ENCODE measurements around the gene WSCD2. TPM values are rescaled to one million over a fixed set of nuclear protein-coding genes. Genes with fewer than 3 reads are reported as not detected.
A peak's percentile ranks its signal among the peaks of the same experiment; 100 is the strongest.

Gene WSCD2
- total and polyA plus RNA-seq, 7 donors: 0.32 to 10.5 (median 2.6) TPM; not detected in 2

DNA sequence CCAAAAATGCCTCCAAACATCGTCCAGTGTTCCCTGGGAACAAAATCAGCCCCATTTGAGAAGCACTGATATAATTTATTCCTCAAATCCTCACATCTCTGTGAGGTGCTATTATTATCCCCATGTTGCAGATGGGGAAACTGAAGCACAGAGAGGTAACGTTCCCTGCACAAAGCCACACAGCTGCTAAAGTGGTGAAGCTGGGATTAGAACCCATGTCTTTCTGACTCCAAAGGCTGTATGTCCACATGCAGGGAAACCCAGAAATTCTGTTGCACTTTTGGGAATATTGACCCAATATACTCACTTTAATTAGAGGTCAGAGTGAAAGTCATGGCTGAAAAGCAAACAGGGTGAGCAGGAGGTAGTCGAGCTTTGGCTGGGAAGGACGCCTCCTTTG, 19.1 kb upstream of the WSCD2 start:
- DNase-seq: no peak
- Histone ChIP-seq H3K4me1 (peaks cover 0 to 31% (median 25%) of the 10 kb centered on the region in 4 donors), H3K36me3 (no peaks in the 10 kb centered on the region), H3K27ac (no peak overlapping the region), H3K4me3 (no peak overlapping the region), H3K27me3 (no peaks in the 10 kb centered on the region), H3K9me3 (no peaks in the 10 kb centered on the region)
- 52 to 55% methylated on average over 4 of the region's 4 CpGs for WGBS, 2 donors
- TF ChIP-seq POLR2AphosphoS5 (IDR thresholded peaks at IDR 0.05): no peak
- no peak for TF ChIP-seq EP300 (IDR thresholded peaks at IDR 0.05)
- TF ChIP-seq, protein P1, sequence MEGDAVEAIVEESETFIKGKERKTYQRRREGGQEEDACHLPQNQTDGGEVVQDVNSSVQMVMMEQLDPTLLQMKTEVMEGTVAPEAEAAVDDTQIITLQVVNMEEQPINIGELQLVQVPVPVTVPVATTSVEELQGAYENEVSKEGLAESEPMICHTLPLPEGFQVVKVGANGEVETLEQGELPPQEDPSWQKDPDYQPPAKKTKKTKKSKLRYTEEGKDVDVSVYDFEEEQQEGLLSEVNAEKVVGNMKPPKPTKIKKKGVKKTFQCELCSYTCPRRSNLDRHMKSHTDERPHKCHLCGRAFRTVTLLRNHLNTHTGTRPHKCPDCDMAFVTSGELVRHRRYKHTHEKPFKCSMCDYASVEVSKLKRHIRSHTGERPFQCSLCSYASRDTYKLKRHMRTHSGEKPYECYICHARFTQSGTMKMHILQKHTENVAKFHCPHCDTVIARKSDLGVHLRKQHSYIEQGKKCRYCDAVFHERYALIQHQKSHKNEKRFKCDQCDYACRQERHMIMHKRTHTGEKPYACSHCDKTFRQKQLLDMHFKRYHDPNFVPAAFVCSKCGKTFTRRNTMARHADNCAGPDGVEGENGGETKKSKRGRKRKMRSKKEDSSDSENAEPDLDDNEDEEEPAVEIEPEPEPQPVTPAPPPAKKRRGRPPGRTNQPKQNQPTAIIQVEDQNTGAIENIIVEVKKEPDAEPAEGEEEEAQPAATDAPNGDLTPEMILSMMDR (IDR thresholded peaks at IDR 0.05): no peak
- no peak for TF ChIP-seq POLR2A (IDR thresholded peaks at IDR 0.05)
- intact Hi-C loops (cut with DNase I): no loop called here

DNA sequence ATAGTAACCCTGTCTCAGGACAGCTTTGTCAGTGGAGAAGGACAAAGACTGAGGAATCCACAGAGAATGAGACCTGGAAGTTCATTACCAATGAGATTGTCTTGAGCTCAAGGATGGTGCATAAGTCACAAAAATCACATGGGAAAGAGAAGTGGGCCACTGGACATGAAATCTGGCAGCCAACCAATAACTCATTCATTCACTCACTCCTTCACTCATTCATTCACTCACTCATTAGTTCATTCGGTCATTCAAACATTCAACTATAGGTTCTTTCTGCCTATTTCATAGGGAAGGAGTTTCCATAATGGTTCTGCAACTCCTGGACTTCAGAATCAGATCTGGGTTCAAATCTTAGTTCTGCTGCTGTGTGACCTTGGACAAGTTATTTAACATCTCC, 18.2 kb upstream of the WSCD2 start:
- Histone ChIP-seq H3K4me3 (no peak overlapping the region), H3K27ac (peak overlapping the region in 1 of 4 donors; percentile 88), H3K36me3 (no peaks in the 10 kb centered on the region), H3K4me1 (peaks cover 0 to 40% (median 29%) of the 10 kb centered on the region in 4 donors), H3K27me3 (no peaks in the 10 kb centered on the region), H3K9me3 (no peaks in the 10 kb centered on the region)
- intact Hi-C loops (cut with DNase I): no loop called here
- WGBS, 2 donors: 89 to 98% methylated on average over 1 of the region's 1 CpG
- no peak for DNase-seq
- TF ChIP-seq POLR2AphosphoS5 (IDR thresholded peaks at IDR 0.05) (no peak), EP300 (IDR thresholded peaks at IDR 0.05) (no peak), POLR2A (IDR thresholded peaks at IDR 0.05) (no peak)
- TF ChIP-seq, protein P1 (IDR thresholded peaks at IDR 0.05): no peak

- Histone ChIP-seq H3K4me1 (peaks cover 0 to 57% (median 36%) of the 10 kb centered on the region in 4 donors), H3K9me3 (no peaks in the 10 kb centered on the region), H3K27ac (peak overlapping the region; percentile 24 to 88 (median 74)), H3K27me3 (no peaks in the 10 kb centered on the region), H3K36me3 (no peaks in the 10 kb centered on the region), H3K4me3 (no peak overlapping the region)
- TF ChIP-seq EP300 (IDR thresholded peaks at IDR 0.05): no peak
- TF ChIP-seq, protein P1 (IDR thresholded peaks at IDR 0.05): peak in 1 of 4 experiments; percentile 22
- DNase-seq: no peak
- intact Hi-C loops (cut with DNase I): no loop called here
- 79 to 83% methylated on average over 11 of the region's 11 CpGs for WGBS, 2 donors
Observed at GRCh38 chr12:108112832-108113556, 16.1 kb upstream of the WSCD2 start.

- TF ChIP-seq EP300 (IDR thresholded peaks at IDR 0.05) (no peak), POLR2A (IDR thresholded peaks at IDR 0.05) (no peak), POLR2AphosphoS5 (IDR thresholded peaks at IDR 0.05) (no peak)
- TF ChIP-seq, protein P1 (IDR thresholded peaks at IDR 0.05): no peak
- Histone ChIP-seq H3K4me1 (peaks cover 0 to 69% (median 36%) of the 10 kb centered on the region in 4 donors), H3K27ac (peak overlapping the region in 2 of 4 donors; percentile 76 to 88), H3K9me3 (no peaks in the 10 kb centered on the region), H3K4me3 (no peak overlapping the region), H3K27me3 (no peaks in the 10 kb centered on the region), H3K36me3 (no peaks in the 10 kb centered on the region)
- intact Hi-C loops (cut with DNase I): no loop called here
- DNase-seq: no peak
- WGBS, 2 donors: 38 to 55% methylated on average over 7 of the region's 7 CpGs
Observed at GRCh38 chr12:108115123-108116121, 13.7 kb upstream of the WSCD2 start.
